CD4-positive, alpha-beta T cell treated with Interleukin-17A for 4 hours (primary cell): ENCODE data around the gene SMIM3.
"Not testable (repeated sequence)": the region's sequence is repeated elsewhere in the genome, so short reads cannot be mapped to it uniquely, and the experiment has no call there.

ENCODE experiments used
- DNase-seq: peaks from one replicate; pipeline ENCODE4 v3.0.0-alpha.2; 2020; ENCODE audit warnings: mixed read lengths

The SMIM3 gene

DNA sequence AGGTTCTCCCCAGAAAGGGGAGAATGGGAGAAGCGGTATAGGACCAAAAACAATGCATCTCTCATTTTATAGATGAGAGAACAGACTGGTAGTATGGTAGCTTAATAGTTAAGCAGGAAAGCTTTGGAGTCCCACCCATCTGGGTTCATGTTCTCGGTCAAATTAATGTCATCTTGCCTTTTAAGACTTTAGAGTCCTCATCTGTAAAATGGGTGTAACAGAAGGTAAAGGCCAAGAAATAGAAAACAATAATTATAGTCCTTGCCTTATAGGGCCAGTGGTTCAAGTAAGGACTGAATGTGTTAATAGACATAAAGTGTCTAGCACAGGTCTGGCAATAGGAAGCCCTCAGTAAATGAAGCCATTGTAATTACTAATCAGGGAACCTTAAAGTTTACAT is 16.4 kb downstream of the SMIM3 start:
- no peak for DNase-seq

GRCh38 chr5:150797384-150797783 is 18.8 kb downstream of the SMIM3 start:
- DNase-seq = no peak

DNA sequence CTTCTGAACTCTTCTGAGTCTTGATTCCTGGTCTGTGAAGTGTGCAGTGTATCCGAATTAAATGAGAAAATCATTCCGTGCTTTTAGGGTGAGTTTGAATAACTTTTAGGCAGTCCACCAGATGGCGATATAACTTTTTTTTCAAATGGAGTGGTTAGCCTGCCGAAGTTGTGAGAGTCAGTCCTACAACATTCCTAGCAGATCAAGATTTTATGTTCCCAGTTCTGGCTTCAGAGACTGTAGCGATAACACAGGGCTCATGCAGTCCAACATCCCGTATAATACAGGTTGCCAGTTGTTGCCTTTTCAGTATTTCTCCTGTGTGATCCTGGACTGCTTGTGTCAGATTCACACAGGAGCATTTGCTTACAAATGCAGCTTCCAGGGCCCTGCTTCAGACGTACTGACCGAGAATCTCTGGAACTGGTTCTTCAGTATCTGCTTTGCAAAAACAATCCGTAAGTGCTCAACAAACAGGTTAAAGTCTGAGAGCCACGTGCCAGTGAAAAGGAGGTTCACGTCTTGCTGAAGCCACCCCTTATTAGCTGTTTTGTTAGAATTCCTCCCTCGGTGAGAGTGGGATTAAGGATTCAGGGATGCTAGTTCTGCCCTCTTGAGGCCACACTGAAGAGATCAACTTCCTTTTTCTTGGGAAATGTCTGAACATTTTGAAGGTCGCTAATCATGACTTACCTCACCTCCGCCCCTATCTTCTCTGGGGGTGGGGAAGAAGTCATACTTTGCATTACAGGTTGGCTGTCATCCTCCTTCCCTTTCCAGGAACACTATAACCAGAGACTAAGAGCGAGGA is 22.8 kb downstream of the SMIM3 start:
- DNase-seq = no peak

DNA sequence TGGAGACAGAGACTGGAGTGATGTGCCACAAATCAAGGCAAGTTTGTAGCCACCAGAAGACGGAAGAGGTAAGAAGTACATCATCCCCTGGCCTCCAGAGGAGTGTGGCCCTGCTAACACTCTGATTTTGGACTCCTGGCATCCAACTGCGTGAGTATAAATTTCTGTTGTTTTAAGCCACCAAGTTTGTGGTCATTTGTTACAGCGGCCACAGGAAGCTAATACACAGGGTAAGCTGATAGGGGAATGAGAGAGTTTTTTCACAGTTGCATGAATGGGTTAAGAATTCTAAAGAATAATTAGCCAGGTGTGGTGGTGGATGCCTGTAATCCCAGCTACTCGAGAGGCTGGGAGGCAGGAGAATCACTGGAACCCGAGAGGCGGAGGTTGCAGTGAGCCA is 25.8 kb downstream of the SMIM3 start:
- DNase-seq = no peak

GRCh38 chr5:150809363-150809762 is 30.8 kb downstream of the SMIM3 start:
- DNase-seq = no peak

- no peak for DNase-seq
These were observed 36.5 kb downstream of the SMIM3 start for GRCh38 chr5:150815010-150815409.

GRCh38 chr5:150816946-150817345 is 38.4 kb downstream of the SMIM3 start:
- DNase-seq = no peak

GRCh38 chr5:150829744-150830143 is 51.2 kb downstream of the SMIM3 start:
- DNase-seq = no peak

- DNase-seq = not testable (repeated sequence)
These were observed 53.3 kb downstream of the SMIM3 start for GRCh38 chr5:150831821-150832220.

DNA sequence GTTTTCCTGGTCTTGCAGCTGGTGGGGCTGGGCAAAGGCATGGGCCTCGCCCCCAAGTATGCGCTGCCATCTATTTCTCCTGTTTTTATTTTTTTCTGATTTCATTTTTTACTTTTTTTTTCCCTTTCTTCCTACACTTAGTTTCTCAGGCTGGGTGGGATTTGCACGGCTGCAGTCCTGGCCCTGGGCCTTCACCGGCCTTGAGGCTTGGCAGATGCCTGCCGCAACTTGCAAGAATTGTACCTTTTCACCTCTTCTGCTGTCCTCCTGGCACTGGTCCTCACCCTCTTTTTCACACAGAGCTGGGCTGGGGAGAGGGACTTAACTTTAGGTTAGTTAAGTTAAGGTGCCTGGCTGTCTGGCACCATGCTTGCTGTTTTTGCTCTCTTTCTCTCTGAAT is 57.5 kb downstream of the SMIM3 start:
- DNase-seq = no peak

DNA sequence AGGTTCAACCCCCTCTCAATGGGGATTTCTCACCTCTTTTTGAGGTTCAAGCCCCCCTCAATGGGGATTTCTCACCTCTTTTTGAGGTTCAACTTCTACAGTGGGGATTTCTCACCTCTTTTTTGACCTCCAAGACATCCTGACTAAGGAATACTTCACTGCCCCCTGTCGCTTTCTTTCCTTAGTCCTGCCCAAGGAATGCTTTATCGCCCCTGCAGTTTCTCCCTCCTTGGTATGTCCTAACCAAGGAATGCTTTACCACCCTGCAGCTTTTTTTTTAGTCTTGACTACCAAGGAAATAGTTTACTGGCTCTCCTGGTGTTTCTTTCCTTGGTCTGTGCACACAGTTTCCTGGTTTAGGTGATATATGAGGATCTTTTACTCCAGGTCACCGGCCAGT is 58.1 kb downstream of the SMIM3 start:
- DNase-seq = no peak

GRCh38 chr5:150845185-150845859 is 66.8 kb downstream of the SMIM3 start:
- DNase-seq = not testable (repeated sequence)

DNA sequence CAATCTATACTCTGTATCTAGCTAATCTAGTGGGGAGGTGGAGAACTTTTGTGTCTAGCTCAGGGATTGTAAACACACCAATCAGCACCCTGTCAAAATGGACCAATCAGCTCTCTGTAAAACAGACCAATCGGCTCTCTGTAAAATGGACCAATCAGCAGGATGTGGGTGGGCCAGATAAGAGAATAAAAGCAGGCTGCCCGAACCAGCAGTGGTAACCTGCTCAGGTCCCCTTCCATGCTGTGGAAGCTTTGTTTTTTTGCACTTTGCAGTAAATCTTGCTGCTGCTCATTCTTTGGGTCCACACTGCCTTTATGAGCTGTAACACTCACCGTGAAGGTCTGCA is 67.7 kb downstream of the SMIM3 start, which contains the start of gene IRGM:
Gene IRGM (plus strand): TSS at position 214 of the 346 bp plus-strand sequence. CDS start 1,603 bp downstream, outside the sequence.
- DNase-seq = not testable (repeated sequence)
